T-helper 22 cell (primary cell): Measurements from ENCODE around the gene SLC22A7.

Source experiments
- DNase-seq: peaks from one replicate; pipeline ENCODE4 v3.0.0-alpha.2; 2020; ENCODE audit warnings: low read depth

Gene SLC22A7

DNA sequence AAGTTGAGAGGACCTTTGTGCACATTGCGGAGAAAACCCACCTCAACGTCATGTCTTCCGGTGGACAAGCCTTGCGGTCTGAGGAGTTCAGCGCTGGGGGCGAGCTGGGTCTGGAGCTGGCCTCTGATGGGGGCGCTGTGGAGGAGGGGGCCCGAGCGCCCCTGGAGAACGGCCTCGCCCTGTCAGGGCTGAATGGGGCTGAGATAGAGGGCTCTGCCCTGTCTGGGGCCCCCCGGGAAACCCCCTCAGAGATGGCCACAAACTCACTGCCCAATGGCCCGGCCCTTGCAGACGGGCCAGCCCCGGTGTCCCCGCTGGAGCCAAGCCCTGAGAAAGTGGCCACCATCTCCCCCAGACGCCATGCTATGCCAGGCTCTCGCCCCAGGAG is 14.6 kb upstream of the SLC22A7 start:
- no peak for DNase-seq

DNA sequence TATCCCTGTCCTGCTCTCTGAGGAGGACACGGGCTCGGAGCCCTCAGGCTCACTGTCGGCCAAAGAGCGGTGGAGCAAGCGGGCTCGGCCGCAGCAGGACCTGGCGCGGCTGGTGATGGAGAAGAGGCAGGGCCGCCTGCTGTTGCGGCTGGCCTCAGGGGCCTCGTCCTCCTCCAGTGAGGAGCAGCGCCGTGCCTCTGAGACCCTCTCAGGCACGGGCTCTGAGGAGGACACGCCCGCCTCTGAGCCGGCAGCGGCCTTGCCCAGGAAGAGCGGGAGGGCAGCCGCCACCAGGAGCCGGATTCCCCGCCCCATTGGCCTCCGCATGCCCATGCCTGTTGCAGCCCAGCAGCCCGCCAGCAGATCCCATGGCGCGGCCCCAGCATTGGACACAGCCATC is 14.2 kb upstream of the SLC22A7 start:
- DNase-seq = no peak

DNA sequence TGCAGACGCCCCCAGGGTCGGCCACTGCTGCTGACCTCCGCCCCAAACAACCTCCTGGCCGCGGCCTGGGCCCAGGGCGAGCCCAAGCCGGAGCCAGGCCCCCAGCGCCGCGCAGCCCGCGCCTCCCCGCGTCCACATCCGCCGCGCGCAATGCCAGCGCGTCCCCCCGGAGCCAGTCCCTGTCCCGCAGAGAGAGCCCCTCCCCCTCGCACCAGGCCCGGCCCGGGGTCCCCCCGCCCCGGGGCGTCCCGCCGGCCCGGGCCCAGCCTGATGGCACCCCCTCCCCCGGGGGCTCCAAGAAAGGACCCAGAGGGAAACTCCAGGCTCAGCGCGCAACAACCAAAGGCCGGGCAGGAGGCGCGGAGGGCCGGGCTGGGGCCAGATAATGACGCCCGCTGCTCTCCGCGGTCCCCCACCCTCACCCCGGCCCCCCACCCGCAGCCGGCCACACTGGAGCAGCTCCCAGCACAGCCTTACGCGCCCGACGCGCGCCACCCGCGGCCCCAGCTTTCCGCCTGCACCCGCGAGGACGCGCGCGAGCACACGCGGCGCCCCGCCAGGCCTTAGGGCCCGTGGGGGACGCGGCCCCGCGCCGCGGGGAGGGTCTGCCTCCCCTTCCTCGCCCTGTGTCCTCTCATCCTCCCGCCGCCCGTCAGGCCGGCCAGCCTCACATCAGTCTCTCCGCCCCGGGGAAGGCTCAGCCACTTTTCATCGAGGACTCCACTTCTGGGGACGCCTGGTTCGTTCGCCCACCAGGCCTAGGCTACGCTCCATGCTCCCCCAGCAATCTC is 12.9 kb upstream of the SLC22A7 start:
- no peak for DNase-seq

DNA sequence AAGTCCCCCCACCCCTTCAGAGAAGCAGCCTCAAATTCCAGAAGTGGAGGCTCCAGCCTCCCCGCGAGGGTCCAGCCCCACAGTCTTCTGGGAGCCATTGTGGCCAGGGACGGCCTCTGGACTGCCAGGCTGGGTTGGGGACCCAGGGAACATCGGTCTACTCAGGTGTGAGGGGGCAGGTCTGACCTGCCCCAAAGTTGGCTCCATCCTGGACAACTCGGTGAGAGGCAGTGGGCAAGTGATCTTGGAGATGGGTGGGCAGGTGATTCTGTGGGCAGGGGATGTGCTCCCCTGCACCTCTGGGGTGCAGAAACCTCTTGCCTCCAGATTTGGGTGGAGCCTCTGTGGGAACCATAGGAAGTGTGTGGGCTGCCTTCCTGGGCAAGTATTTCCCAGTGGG is 12.2 kb upstream of the SLC22A7 start:
- no peak for DNase-seq

DNA sequence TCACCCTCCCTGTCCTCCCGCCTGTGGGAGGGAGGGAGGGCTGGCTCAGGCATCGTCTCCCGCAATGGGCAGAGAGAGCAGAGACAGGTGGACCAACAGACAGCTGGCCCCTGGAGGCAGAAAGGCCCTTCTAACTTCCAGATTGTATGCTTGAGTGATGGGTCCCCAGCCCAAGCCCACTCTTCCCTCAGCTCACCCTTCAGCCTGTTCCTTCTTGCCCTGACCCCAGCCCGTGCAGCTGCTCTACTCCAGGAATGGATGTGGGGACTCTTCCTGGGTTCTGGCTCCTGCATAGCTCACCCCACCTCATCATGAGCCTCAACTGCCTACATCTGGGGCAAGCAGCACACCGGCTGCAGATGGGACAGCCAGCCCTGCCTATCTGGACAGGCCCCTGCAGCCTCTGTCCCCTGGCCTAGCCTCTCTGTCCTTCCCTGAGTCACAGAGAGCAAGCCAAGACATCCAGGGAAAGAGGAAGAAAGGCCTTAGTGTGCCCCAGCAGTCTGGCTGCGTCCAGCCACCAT is 11.5 kb upstream of the SLC22A7 start:
- DNase-seq = no peak

DNA sequence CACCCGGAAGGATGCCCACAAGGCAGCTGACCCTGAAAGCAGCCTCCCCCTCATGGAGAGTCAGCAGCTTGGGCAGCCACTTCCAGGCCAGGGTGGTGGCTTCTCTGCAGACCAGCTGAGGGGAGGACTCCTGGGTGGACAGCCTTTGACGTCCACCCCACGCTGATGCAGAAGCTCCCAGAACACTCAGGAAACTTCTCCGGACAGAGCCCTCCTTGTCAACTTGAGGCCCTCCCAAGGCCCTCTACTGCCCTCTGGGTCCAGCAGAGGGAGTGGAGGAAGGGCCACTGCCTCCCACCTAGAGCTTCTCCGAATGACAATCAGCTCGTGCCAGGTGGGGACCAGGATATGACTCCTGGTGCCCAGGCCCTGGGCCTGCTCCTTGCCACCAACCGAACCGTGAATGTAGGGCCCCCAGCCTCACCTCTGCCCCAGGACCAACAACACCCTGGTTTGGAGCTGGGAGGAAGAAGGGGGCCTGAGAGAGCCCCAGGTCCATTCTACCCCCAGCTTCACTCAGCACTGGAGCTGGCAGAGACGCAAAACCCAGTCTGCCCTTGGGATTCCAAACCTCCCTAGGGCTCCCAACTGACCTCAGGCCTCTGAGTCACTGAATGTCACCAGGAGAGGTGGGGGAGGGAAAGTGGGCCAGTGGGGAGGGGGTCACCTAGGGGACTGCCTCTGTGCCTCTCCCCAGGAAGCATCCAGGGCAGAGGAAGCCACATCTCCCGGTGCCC is 10.9 kb upstream of the SLC22A7 start:
- DNase-seq = no peak

DNA sequence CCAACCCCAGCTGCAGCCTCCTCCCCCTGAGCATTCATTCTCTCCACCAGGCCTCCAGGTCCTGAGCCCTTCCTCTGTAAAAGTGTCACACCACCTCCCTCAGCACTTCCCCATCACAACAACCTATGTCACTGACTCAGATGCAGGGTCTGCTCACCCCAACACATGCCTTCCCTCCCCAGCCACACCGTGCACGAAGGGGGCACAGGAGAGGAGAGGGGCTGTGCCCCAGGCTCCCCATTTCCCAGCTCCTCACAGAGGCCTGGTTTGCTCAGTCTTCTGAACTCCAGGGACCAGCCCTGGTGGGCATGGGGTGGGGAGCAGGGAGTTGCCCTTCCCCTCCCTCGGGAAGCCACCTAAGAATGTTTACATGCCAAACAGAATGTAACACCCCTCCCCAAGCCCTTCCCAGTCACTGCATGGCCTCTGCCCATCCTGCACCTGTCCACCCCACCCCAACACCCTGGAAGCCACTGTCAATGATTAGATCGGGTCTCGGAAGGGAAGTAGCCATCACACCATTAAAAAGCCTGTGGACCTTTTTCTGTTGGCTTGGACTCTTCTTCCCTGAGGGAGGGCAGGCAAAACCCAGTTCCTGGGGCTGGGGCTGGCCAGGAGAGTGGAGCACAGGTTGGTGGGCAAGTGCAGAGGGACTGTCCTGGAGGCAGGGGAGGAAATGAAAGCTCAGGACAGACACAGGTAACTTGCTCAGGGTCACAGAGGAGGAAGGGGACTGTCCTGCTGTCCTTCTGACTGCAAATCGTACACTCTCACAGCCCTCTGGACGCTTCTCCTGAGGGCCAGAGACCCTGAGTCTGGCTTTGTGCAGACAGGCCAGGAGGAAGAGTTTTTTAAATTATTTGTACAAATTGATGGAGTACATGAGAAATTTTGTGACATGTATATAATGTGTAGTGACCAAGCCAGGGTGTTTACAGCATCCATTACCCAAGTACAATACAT is 10.1 kb upstream of the SLC22A7 start:
- no peak for DNase-seq

DNA sequence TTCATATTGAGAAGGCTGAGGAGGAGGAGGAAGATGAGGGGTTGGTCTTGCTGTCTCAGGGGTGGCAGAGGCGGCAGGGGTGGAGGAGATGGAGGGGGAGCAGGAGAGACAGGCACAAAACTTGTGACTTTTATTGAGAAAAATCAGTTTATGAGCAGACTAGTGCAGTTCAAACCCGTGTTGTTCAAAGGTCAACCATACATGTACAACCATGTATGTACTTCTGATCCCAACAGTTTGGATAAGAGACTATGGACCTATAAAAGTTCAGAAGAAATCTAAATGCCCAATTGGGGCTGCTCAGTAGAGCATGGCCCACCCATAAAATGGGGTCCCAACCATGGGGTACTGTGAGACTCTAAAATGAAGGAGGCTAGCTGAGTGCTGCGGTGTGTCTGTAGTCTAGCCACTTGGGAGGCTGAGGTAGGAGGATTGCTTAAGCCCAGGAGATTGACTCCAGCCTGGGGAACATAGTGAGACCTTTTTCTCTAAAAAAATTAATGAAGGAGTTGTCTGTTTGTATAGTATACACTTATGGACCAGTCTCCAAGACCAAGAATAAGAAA is 7.6 kb upstream of the SLC22A7 start:
- no peak for DNase-seq

DNA sequence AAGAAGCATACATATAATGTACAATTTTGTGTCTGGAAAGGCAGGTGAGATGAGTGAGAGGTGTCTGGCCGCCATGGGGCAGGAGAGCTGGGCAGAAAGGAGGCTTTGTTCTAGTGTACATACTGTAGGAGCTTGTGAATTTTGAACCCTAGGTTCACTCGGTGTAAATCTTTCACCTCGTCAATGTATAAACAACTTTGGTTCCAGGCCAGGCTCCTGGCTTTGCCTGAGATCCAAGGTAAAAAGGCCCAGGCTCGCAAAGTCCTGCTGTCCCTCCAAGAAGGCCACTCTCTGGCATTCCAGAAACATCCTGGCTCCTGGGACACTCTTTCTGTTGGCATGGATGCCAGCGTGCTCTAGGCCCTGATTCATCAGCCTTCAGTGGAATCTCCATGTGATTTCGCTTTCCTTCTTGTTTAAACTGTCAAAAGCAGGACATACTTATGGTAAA is 7.1 kb upstream of the SLC22A7 start:
- no peak for DNase-seq

DNA sequence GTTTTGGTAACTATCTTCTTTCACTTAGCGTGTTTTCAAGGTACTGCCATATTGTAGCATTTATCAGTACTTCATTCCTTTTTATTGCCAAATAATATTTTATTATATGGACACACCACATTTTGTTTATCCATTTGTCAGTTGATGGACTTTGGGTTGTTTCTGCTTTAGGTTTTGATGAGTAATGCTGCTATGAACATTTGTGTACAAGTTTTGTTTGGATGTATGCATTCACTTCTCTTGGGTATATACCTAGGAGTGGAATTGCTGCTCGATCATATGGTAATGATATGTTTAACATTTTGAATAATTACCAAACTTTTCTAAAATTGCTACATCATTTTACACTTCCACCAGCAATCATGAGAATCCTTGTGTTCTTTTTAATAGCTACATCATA is 6.4 kb upstream of the SLC22A7 start:
- DNase-seq = no peak

DNA sequence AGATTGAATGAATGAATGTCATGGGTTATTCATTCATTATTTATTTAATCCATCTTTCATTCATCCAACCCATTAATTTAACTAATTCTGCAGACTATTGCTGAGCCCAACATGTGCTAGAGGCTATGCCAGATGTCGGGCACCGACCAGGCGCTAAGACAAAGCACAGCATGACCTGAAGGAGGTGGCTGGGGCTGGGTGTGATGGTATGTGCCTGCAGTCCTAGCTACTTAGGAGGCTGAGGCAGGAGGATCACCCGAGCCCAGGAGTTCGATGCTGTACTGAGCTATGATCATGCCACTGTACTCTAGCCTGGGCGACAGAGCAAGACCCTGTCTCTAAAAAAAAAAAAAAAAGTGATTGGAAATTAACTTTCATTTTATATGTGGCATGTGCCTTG is 5.7 kb upstream of the SLC22A7 start:
- no peak for DNase-seq

DNA sequence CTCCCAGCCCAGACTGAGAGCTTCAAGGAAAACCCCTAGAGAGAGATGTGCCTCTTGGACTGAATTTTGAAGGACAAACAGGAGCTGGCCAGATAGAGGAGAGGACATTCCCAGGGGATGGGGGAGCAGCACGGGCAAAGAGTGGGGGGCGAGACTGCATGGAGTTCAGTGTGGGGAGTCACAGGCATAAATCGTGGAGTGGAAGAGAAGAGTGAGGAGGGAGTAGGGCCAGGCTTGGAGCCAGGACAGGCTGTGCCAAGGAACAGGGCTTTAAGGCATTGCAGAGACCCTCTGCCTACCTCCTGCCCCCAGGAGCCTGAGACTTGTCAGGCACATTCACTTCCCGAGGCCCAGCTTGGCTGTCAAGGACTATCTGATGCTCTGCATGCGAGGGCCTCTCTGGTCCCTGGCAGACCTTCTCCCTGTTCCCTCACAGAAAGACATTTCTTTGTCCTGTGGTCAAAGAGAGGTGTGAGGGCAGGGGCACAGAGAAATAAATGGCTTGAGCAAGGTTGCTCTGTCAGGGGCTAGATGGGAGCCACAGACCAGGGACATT is 5.2 kb upstream of the SLC22A7 start:
- DNase-seq = no peak

DNA sequence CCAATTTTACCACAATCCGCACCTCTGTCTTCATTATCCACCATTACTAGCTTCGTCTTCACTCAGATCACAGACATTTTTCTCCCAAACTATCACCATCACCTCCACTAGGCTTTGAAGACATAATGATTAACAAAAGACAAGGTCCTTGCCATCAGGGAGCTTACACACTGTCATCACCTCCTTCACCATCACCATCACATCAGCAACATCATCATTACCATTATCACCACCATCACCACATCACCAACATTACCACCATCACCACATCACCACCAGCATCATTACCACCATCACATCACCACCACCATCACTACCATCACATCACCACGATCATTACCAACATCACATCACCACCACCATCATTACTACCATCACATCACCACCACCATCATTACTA is 4.4 kb upstream of the SLC22A7 start:
- DNase-seq = no peak

DNA sequence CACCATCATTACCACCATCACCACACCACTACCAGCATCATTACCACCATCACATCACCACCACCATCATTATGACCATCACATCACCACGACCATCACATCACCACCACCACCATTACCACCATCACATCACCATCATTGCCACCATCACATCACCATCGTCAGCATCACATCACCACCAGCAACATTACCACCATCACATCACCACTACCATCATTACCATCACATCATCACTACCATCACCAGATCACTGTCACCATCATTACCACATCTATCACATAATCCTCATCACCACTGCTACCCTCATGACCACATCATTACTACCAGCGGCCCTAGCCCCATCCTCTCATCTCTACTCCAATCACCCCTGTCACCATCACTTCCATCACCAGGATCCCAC is 3.5 kb upstream of the SLC22A7 start:
- DNase-seq = no peak

DNA sequence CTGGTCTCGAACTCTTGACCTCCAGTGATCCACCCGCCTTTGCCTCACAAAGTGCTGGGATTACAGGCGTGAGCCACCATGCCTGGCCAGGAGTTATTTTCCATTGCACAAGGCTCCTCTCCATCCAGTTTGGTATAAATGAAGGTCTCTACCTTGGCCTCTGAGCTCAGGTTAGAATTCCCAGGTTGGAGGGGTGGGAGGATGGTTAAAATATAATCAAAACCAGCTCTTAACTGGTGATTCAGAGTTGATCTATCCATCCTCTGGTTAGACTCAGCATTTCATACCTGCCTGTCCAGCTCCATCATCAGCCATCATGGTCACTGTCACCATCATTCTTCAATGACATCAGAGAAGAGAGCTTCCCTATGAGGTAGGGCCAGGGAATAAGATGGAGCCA is 2.6 kb upstream of the SLC22A7 start:
- no peak for DNase-seq

DNA sequence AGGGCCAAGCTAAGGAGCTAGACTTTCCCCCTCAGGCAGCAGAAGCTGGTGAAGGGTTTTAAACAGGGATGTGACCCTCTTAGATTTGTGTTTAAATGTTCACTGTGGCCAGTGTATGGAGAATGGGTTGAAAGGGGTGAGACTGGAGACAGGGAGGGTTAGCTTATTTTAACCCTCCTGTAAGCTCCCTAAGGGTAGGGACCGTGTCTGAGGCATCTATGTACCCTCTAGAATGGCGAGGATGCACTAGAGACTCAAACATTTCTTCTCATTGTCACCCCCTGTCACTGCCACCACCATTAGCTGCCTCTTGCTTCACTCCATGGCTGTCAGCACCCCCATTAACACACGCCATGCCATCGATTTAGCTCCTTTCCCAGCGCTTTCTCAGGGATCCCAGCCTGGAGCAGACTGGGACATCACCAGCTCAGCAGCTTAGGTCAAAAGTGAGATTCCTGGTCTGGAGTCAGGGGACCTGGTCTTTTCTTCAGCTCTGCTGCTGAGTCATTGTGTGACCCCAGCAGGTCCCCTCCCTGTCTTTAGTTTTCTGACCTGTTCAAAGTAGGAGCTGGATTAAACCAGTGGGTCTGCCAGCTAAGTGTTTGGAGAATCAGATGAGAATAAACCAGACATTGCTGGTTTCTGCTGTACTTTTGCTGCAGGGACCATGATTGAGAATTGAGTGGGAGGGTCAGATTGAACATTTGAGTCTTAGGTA is 1.1 kb upstream of the SLC22A7 start:
- DNase-seq = no peak

DNA sequence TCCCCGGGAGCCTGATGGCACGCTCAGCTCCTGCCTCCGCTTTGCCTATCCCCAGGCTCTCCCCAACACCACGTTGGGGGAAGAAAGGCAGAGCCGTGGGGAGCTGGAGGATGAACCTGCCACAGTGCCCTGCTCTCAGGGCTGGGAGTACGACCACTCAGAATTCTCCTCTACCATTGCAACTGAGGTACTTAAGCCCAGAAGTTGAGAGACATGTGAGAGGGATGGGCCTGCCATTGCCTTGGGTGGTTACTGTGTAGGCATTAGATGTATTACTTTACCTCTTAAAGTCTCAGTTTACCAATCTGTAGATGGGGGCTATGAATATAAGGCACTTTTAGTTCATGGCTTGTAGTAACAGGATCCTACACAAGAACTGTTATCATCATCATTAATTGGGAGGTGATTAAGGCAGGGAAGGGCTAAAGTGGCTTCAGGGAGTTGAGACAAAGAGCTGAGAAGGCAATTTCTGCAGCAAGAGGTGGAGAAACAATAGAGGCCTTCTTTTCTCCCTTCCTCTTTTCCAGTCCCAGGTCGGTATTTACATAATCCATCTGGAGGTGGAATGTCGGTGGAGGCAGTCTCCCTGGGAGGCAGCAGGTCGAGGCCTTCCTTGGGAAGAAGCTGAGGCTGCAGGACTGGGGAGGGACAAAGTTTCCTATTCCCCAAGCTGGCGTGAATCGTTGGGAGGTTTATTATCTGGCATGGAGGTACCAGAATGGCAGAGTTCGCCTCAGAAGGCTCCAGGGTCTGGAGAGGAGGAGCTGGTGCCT is 691 bp downstream of the SLC22A7 start:
- DNase-seq = no peak

DNA sequence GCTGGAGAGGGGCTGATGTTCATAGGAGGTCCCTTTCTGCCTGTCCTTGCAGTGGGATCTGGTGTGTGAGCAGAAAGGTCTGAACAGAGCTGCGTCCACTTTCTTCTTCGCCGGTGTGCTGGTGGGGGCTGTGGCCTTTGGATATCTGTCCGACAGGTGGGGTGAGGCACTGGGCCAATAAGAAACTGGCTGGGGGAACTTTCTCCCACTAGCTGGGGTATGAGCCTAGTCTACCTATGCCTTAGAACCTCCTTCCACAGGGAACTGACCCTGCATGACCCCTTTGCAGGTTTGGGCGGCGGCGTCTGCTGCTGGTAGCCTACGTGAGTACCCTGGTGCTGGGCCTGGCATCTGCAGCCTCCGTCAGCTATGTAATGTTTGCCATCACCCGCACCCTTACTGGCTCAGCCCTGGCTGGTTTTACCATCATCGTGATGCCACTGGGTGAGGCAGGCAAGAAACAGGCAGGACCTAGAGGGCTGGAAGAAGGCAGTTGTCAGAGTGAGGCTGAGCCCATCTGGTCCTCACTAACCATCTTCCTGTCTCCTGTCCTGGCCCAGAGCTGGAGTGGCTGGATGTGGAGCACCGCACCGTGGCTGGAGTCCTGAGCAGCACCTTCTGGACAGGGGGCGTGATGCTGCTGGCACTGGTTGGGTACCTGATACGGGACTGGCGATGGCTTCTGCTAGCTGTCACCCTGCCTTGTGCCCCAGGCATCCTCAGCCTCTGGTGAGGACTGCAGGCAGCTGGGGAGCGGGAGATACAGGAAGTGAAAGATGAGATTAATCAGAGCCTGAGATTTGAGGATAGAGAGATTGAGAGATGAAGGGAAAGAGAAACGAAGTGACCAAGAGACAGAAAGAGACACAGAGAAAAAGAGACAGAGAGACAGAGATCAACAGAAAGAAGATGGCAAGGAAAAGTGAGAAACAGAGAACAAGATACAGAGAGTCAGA is 1.6 kb downstream of the SLC22A7 start:
- DNase-seq = no peak
